ENCODE measurements around the gene KRT76. TPM values are rescaled to one million over a fixed set of nuclear protein-coding genes. Genes with fewer than 3 reads are reported as not detected.

The KRT76 gene
- total RNA-seq, 4 donors from 2014 or later = 0.15 TPM; not detected in 3

Small RNA genes lying within 50 kb of the gene (small RNA-seq; reads per million reads assigned to genes)
- 0 reads per million in 4 donors for gene AC107016.2

Other genes with a start within 250 kb of the KRT76 start
- not detected for gene KRT71, start 224.2 kb downstream of the KRT76 start, total RNA-seq
- not detected for gene KRT74, start 203.5 kb downstream of the KRT76 start, total RNA-seq
- not detected for gene KRT72, start 175.9 kb downstream of the KRT76 start, total RNA-seq
- gene KRT73, start 158.8 kb downstream of the KRT76 start, total RNA-seq = not detected
- gene KRT2, start 125.1 kb downstream of the KRT76 start, total RNA-seq = not detected
- not detected for gene KRT1, start 96.9 kb downstream of the KRT76 start, total RNA-seq
- gene KRT77, start 73.8 kb downstream of the KRT76 start, total RNA-seq = not detected
- gene KRT3, start 18.8 kb upstream of the KRT76 start, total RNA-seq = not detected
- gene KRT4, start 36.8 kb upstream of the KRT76 start, total RNA-seq = 100 to 1,000 TPM in 1 of 4 donors, 10 to 100 TPM in 1, 1 to 10 TPM in 2; 3.5 to 227 (median 10.8) TPM
- not detected for gene KRT79, start 57.0 kb upstream of the KRT76 start, total RNA-seq
- 1 to 10 TPM in 3 of 4 donors, under 1 TPM in 1; 0.27 to 9.5 (median 1.5) TPM for gene KRT78, start 71.6 kb upstream of the KRT76 start, total RNA-seq
- gene KRT8, start 127.7 kb upstream of the KRT76 start, total RNA-seq = 100 to 1,000 TPM in 3 of 4 donors, 10 to 100 TPM in 1; 72.0 to 565 (median 255) TPM
- gene KRT18, start 171.8 kb upstream of the KRT76 start, total RNA-seq = 10 to 100 TPM in 3 of 4 donors, 1 to 10 TPM in 1; 4.7 to 73.5 (median 24.3) TPM
- gene EIF4B, start 229.1 kb upstream of the KRT76 start, total RNA-seq = 100 to 1,000 TPM; 521 to 701 (median 591) TPM

All from gastroesophageal sphincter (tissue), 4 donors.